ENCODE results near the gene PTPRN2.

DNA sequence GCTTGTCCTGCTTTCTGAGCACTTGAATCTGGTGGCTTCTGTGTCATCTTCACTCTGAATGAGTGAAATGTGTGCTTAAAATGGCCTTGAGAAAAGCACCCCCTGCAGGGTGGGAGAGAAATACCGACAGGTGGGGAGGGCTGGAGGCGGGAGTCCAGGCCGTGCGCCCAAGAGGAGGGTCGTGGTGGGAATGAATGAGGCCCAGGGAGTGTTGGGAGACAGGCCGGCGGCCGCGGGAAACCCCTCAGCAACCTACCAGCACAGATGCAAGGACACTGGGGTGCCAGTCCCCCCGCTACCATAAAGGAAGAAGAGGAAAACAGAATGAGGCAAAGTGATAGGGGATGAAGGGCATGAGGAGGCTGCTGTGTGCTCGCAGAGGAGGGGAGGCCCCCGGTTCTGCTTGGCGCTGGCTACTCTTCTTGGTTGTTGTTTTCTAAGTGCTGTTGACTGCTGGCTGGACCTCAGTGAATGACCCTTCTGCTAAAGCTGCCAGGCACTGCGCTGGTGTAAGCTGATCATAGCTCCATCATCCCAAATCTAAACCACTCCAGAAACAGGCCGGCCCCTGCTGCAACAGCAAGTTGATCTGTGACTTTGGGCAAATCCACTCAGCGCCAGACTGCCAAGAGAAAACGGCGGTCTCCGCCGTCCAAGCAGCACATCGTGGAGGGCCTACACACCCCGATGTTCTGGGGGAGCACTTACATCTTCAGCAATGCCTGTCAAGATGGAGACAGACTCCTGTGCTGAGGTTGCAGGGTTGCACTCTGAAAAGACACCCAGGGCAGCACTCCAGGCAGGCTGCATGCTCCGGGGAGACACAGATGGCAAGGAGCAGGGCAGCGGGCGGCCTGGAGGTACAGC, 872.3 kb downstream of the PTPRN2 start:
- TF ChIP-seq, protein P1, sequence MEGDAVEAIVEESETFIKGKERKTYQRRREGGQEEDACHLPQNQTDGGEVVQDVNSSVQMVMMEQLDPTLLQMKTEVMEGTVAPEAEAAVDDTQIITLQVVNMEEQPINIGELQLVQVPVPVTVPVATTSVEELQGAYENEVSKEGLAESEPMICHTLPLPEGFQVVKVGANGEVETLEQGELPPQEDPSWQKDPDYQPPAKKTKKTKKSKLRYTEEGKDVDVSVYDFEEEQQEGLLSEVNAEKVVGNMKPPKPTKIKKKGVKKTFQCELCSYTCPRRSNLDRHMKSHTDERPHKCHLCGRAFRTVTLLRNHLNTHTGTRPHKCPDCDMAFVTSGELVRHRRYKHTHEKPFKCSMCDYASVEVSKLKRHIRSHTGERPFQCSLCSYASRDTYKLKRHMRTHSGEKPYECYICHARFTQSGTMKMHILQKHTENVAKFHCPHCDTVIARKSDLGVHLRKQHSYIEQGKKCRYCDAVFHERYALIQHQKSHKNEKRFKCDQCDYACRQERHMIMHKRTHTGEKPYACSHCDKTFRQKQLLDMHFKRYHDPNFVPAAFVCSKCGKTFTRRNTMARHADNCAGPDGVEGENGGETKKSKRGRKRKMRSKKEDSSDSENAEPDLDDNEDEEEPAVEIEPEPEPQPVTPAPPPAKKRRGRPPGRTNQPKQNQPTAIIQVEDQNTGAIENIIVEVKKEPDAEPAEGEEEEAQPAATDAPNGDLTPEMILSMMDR (IDR thresholded peaks at IDR 0.05; ENCODE audit: control extremely low read depth in 1 of 3, insufficient read depth in 1 of 3, low read depth in 1 of 3, low read length in 3 of 3): no peak
- TF ChIP-seq CHD2 (IDR thresholded peaks at IDR 0.05; ENCODE audit: low read length) (no peak), SP2 (IDR thresholded peaks at IDR 0.05; ENCODE audit: low read length) (no peak), HDAC2 (IDR thresholded peaks at IDR 0.05; ENCODE audit: borderline replicate concordance in 1 of 2, low read depth in 2 of 2, low read length in 2 of 2) (no peak), ZNF274 (IDR thresholded peaks at IDR 0.05; ENCODE audit: borderline replicate concordance, extremely low read depth, low read length) (no peak), POLR2A (IDR thresholded peaks at IDR 0.05; ENCODE audit: control extremely low read depth in 1 of 2, low read depth in 2 of 2, low read length in 2 of 2) (no peak), CREB1 (IDR thresholded peaks at IDR 0.05) (no peak), TEAD4 (IDR thresholded peaks at IDR 0.05; ENCODE audit: low read depth, low read length) (no peak), NRF1 (IDR thresholded peaks at IDR 0.05; ENCODE audit: low read depth, low read length) (no peak), RAD21 (IDR thresholded peaks at IDR 0.05 in 1 of 2, conservative IDR thresholded peaks at IDR 0.05 in 1 of 2; ENCODE audit: low read depth in 2 of 2, low read length in 2 of 2) (peak in 1 of 2 experiments; percentile 9; a peak in 1 of 4 replicates), BACH1 (IDR thresholded peaks at IDR 0.05; ENCODE audit: low read length) (no peak)
- TF ChIP-seq, protein P2, sequence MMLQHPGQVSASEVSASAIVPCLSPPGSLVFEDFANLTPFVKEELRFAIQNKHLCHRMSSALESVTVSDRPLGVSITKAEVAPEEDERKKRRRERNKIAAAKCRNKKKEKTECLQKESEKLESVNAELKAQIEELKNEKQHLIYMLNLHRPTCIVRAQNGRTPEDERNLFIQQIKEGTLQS (IDR thresholded peaks at IDR 0.05; ENCODE audit: insufficient read depth, low read depth, low read length): no peak
- TF ChIP-seq, protein P3, sequence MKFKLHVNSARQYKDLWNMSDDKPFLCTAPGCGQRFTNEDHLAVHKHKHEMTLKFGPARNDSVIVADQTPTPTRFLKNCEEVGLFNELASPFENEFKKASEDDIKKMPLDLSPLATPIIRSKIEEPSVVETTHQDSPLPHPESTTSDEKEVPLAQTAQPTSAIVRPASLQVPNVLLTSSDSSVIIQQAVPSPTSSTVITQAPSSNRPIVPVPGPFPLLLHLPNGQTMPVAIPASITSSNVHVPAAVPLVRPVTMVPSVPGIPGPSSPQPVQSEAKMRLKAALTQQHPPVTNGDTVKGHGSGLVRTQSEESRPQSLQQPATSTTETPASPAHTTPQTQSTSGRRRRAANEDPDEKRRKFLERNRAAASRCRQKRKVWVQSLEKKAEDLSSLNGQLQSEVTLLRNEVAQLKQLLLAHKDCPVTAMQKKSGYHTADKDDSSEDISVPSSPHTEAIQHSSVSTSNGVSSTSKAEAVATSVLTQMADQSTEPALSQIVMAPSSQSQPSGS (IDR thresholded peaks at IDR 0.05; ENCODE audit: low read length): no peak

Measured in H1 (cell line).